Measurements from ENCODE around the gene LAMA3.

Gene LAMA3

GRCh38 chr18:23765931-23766330, 76.7 kb downstream of the LAMA3 start:
- intact Hi-C loops (cut with micrococcal nuclease), result no loop called here
- peaks cover 8% of the 10 kb centered on the region for H3K9me3 Mint-ChIP-seq
- H3K27me3 Mint-ChIP-seq, result no peaks in the 10 kb centered on the region
- no peak overlapping the region for H3K4me3 Mint-ChIP-seq
- H3K27ac Mint-ChIP-seq, result no peak overlapping the region
- H3K36me3 Mint-ChIP-seq (ENCODE audit: low read depth), result no peaks in the 10 kb centered on the region
- no peaks in the 10 kb centered on the region for H3K4me1 Mint-ChIP-seq (ENCODE audit: low read depth)

GRCh38 chr18:23772327-23773024, 83.2 kb downstream of the LAMA3 start:
- Mint-ChIP-seq H3K9me3 (peaks cover 8% of the 10 kb centered on the region), H3K27me3 (no peaks in the 10 kb centered on the region), H3K36me3 (ENCODE audit: low read depth) (no peaks in the 10 kb centered on the region), H3K4me1 (ENCODE audit: low read depth) (no peaks in the 10 kb centered on the region), H3K27ac (no peak overlapping the region), H3K4me3 (no peak overlapping the region)
- intact Hi-C loops (cut with micrococcal nuclease), result no loop called here

- Mint-ChIP-seq H3K4me1 (ENCODE audit: low read depth) (no peaks in the 10 kb centered on the region), H3K36me3 (ENCODE audit: low read depth) (no peaks in the 10 kb centered on the region), H3K27me3 (no peaks in the 10 kb centered on the region), H3K4me3 (no peak overlapping the region), H3K9me3 (no peaks in the 10 kb centered on the region), H3K27ac (no peak overlapping the region)
- intact Hi-C loops (cut with micrococcal nuclease), result no loop called here
Measured at GRCh38 chr18:23776306-23776705, 87.1 kb downstream of the LAMA3 start.

- Mint-ChIP-seq H3K4me3 (no peak overlapping the region), H3K27me3 (no peaks in the 10 kb centered on the region), H3K4me1 (ENCODE audit: low read depth) (no peaks in the 10 kb centered on the region), H3K36me3 (ENCODE audit: low read depth) (no peaks in the 10 kb centered on the region), H3K27ac (no peak overlapping the region), H3K9me3 (no peaks in the 10 kb centered on the region)
- intact Hi-C loops (cut with micrococcal nuclease), result no loop called here
Measured at GRCh38 chr18:23778828-23779227, 89.6 kb downstream of the LAMA3 start.

- intact Hi-C loops (cut with micrococcal nuclease), result no loop called here
- Mint-ChIP-seq H3K9me3 (no peaks in the 10 kb centered on the region), H3K4me3 (no peak overlapping the region), H3K4me1 (ENCODE audit: low read depth) (no peaks in the 10 kb centered on the region), H3K27me3 (peaks cover 2% of the 10 kb centered on the region), H3K36me3 (ENCODE audit: low read depth) (no peaks in the 10 kb centered on the region), H3K27ac (no peak overlapping the region)
Measured at GRCh38 chr18:23779696-23780303, 90.5 kb downstream of the LAMA3 start.

- Mint-ChIP-seq H3K4me3 (no peak overlapping the region), H3K27me3 (peaks cover 2% of the 10 kb centered on the region)
Measured at GRCh38 chr18:23784832-23785245, 95.6 kb downstream of the LAMA3 start.

GRCh38 chr18:23793051-23793450, 103.8 kb downstream of the LAMA3 start:
- Mint-ChIP-seq H3K27me3 (no peaks in the 10 kb centered on the region), H3K36me3 (ENCODE audit: low read depth) (no peaks in the 10 kb centered on the region), H3K4me1 (ENCODE audit: low read depth) (no peaks in the 10 kb centered on the region), H3K4me3 (no peak overlapping the region), H3K27ac (no peak overlapping the region), H3K9me3 (no peaks in the 10 kb centered on the region)
- intact Hi-C loops (cut with micrococcal nuclease), result no loop called here

More at GRCh38 chr18:23784832-23785245, 95.6 kb downstream of the LAMA3 start:
- intact Hi-C loops (cut with micrococcal nuclease), result no loop called here
- H3K27ac Mint-ChIP-seq, result no peak overlapping the region
- H3K36me3 Mint-ChIP-seq (ENCODE audit: low read depth), result no peaks in the 10 kb centered on the region
- H3K4me1 Mint-ChIP-seq (ENCODE audit: low read depth), result no peaks in the 10 kb centered on the region
- peaks cover 16% of the 10 kb centered on the region for H3K9me3 Mint-ChIP-seq

- Mint-ChIP-seq H3K36me3 (ENCODE audit: low read depth) (no peaks in the 10 kb centered on the region), H3K4me1 (ENCODE audit: low read depth) (no peaks in the 10 kb centered on the region), H3K4me3 (no peak overlapping the region), H3K27ac (no peak overlapping the region), H3K27me3 (no peaks in the 10 kb centered on the region), H3K9me3 (no peaks in the 10 kb centered on the region)
- intact Hi-C loops (cut with micrococcal nuclease), result no loop called here
Measured at GRCh38 chr18:23793985-23794867, 105.0 kb downstream of the LAMA3 start.

- intact Hi-C loops (cut with micrococcal nuclease), result no loop called here
- Mint-ChIP-seq H3K27ac (no peak overlapping the region), H3K4me3 (no peak overlapping the region), H3K27me3 (no peaks in the 10 kb centered on the region), H3K4me1 (ENCODE audit: low read depth) (no peaks in the 10 kb centered on the region), H3K36me3 (ENCODE audit: low read depth) (no peaks in the 10 kb centered on the region), H3K9me3 (no peaks in the 10 kb centered on the region)
Measured at GRCh38 chr18:23798249-23798648, 109.0 kb downstream of the LAMA3 start.

GRCh38 chr18:23798824-23799223, 109.6 kb downstream of the LAMA3 start:
- Mint-ChIP-seq H3K36me3 (ENCODE audit: low read depth) (no peaks in the 10 kb centered on the region), H3K9me3 (no peaks in the 10 kb centered on the region), H3K27me3 (no peaks in the 10 kb centered on the region), H3K4me3 (no peak overlapping the region), H3K27ac (no peak overlapping the region), H3K4me1 (ENCODE audit: low read depth) (no peaks in the 10 kb centered on the region)
- intact Hi-C loops (cut with micrococcal nuclease), result no loop called here

GRCh38 chr18:23799540-23799939, 110.3 kb downstream of the LAMA3 start:
- H3K36me3 Mint-ChIP-seq (ENCODE audit: low read depth), result no peaks in the 10 kb centered on the region
- intact Hi-C loops (cut with micrococcal nuclease), result no loop called here

GRCh38 chr18:23800902-23801301, 111.6 kb downstream of the LAMA3 start:
- intact Hi-C loops (cut with micrococcal nuclease), result no loop called here
- H3K9me3 Mint-ChIP-seq, result no peaks in the 10 kb centered on the region
- no peaks in the 10 kb centered on the region for H3K4me1 Mint-ChIP-seq (ENCODE audit: low read depth)
- H3K27ac Mint-ChIP-seq, result no peak overlapping the region
- no peaks in the 10 kb centered on the region for H3K27me3 Mint-ChIP-seq
- H3K4me3 Mint-ChIP-seq, result no peak overlapping the region
- H3K36me3 Mint-ChIP-seq (ENCODE audit: low read depth), result no peaks in the 10 kb centered on the region

More at GRCh38 chr18:23799540-23799939, 110.3 kb downstream of the LAMA3 start:
- no peaks in the 10 kb centered on the region for H3K4me1 Mint-ChIP-seq (ENCODE audit: low read depth)
- no peaks in the 10 kb centered on the region for H3K9me3 Mint-ChIP-seq
- no peak overlapping the region for H3K4me3 Mint-ChIP-seq
- no peaks in the 10 kb centered on the region for H3K27me3 Mint-ChIP-seq
- no peak overlapping the region for H3K27ac Mint-ChIP-seq

GRCh38 chr18:23802817-23803216, 113.6 kb downstream of the LAMA3 start:
- H3K27me3 Mint-ChIP-seq, result no peaks in the 10 kb centered on the region
- H3K36me3 Mint-ChIP-seq (ENCODE audit: low read depth), result no peaks in the 10 kb centered on the region
- no peaks in the 10 kb centered on the region for H3K9me3 Mint-ChIP-seq
- H3K4me3 Mint-ChIP-seq, result no peak overlapping the region
- H3K27ac Mint-ChIP-seq, result no peak overlapping the region
- intact Hi-C loops (cut with micrococcal nuclease), result no loop called here
- H3K4me1 Mint-ChIP-seq (ENCODE audit: low read depth), result no peaks in the 10 kb centered on the region

GRCh38 chr18:23803755-23804154, 114.5 kb downstream of the LAMA3 start:
- no peaks in the 10 kb centered on the region for H3K4me1 Mint-ChIP-seq (ENCODE audit: low read depth)
- no peak overlapping the region for H3K27ac Mint-ChIP-seq
- no peaks in the 10 kb centered on the region for H3K36me3 Mint-ChIP-seq (ENCODE audit: low read depth)
- no peaks in the 10 kb centered on the region for H3K9me3 Mint-ChIP-seq
- H3K4me3 Mint-ChIP-seq, result no peak overlapping the region
- no peaks in the 10 kb centered on the region for H3K27me3 Mint-ChIP-seq
- intact Hi-C loops (cut with micrococcal nuclease), result no loop called here

Data from dendritic cell treated with granulocyte-macrophage colony-stimulating factor and Interleukin-4, amounts not matched to agents 40 ng/mL and 50 ng/mL, for 4 days (primary cell).